Activated CD8-positive, alpha-beta T cell treated with anti-CD3 and anti-CD28 coated beads, Interleukin-2, amount 10 ng/mL, durations not matched to agents 7 days and 5 days (primary cell): Measurements from ENCODE around the gene PDF. TPM values are rescaled to one million over a fixed set of nuclear protein-coding genes. Genes with fewer than 3 reads are reported as not detected.
"Not testable (repeated sequence)": the region's sequence is repeated elsewhere in the genome, so short reads cannot be mapped to it uniquely, and the experiment has no call there.

ENCODE experiments used
- ATAC-seq: fragments of 150-1000 bp; cut with Tn5 transposase; one replicate; pipeline ENCODE4 v1.10.0; 2021; ENCODE audit warnings: moderate library complexity
- CTCF ChIA-PET: fragments of 350-600 bp; sonication (Branson Sonifier 250); formaldehyde crosslinking; loops from one replicate; lab custom pipeline; 2021; ENCODE audit warnings: antibody characterized with exemption; lab: Charles Lee
- POLR2A ChIA-PET: fragments of 350-600 bp; sonication (Branson Sonifier 250); formaldehyde crosslinking; loops from one replicate; lab custom pipeline; 2021; ENCODE audit warnings: antibody characterized with exemption; lab: Charles Lee
- DNase-seq: peaks from one replicate; pipeline ENCODE4 v3.0.0-alpha.2; 2020
- H3K27ac Mint-ChIP-seq: one replicate; pipeline ENCODE4 v1.8.0; 2021; ENCODE audit warnings: mild to moderate bottlenecking, mixed read lengths
- H3K27me3 Mint-ChIP-seq: one replicate; pipeline ENCODE4 v1.8.0; 2021; ENCODE audit warnings: low read depth, mixed read lengths
- H3K36me3 Mint-ChIP-seq: one replicate; pipeline ENCODE4 v1.8.0; 2021; ENCODE audit warnings: low read depth, mixed read lengths
- H3K4me1 Mint-ChIP-seq: one replicate; pipeline ENCODE4 v1.8.0; 2021; ENCODE audit warnings: low read depth, mixed read lengths
- H3K4me3 Mint-ChIP-seq: one replicate; pipeline ENCODE4 v1.8.0; 2021; ENCODE audit warnings: mild to moderate bottlenecking, mixed read lengths
- H3K9me3 Mint-ChIP-seq: one replicate; pipeline ENCODE4 v1.8.0; 2022; ENCODE audit warnings: mixed read lengths; ENCODE audit not compliant: insufficient read depth
- total RNA-seq, 2 experiments: library from RNA; stranded (reverse); gene quantifications; one replicate each; pipeline ENCODE4 v1.2.3, GENCODE V29; 2021

Gene PDF
- total RNA-seq, 2 experiments from 2014 or later, result 15.2 to 16.0 TPM

- DNase-seq, H3K9me3 Mint-ChIP-seq, ATAC-seq, H3K4me3 Mint-ChIP-seq, H3K4me1 Mint-ChIP-seq, H3K27ac Mint-ChIP-seq, POLR2A ChIA-PET, H3K27me3 Mint-ChIP-seq: not testable (repeated sequence)
- peaks cover 10% of the 10 kb centered on the region for H3K36me3 Mint-ChIP-seq
- CTCF ChIA-PET, result interaction anchor here (1.8 kb wide), 1 partner anchor 11 kb away, joined by 7 read pairs; no protein-coding TSS in a partner anchor
These were observed 33.6 kb downstream of the PDF start for GRCh38 chr16:69296771-69297170.

GRCh38 chr16:69294051-69294450, 36.3 kb downstream of the PDF start:
- ATAC-seq (no peak), DNase-seq (no peak)
- Mint-ChIP-seq H3K27me3 (no peaks in the 10 kb centered on the region), H3K9me3 (no peaks in the 10 kb centered on the region), H3K4me3 (no peak overlapping the region), H3K36me3 (no peaks in the 10 kb centered on the region), H3K27ac (no peak overlapping the region), H3K4me1 (no peaks in the 10 kb centered on the region)
- ChIA-PET CTCF (no interaction called here), POLR2A (no interaction called here)

- no peaks in the 10 kb centered on the region for H3K4me1 Mint-ChIP-seq
- ChIA-PET CTCF (no interaction called here), POLR2A (no interaction called here)
- no peak overlapping the region for H3K27ac Mint-ChIP-seq
- no peaks in the 10 kb centered on the region for H3K36me3 Mint-ChIP-seq
- ATAC-seq (no peak), DNase-seq (no peak)
- H3K9me3 Mint-ChIP-seq, result no peaks in the 10 kb centered on the region
- H3K4me3 Mint-ChIP-seq, result no peak overlapping the region
- H3K27me3 Mint-ChIP-seq, result no peaks in the 10 kb centered on the region
These were observed 37.0 kb downstream of the PDF start for GRCh38 chr16:69293401-69293800.

GRCh38 chr16:69291657-69292056, 38.7 kb downstream of the PDF start:
- H3K27ac Mint-ChIP-seq, H3K9me3 Mint-ChIP-seq, H3K36me3 Mint-ChIP-seq, H3K4me3 Mint-ChIP-seq, DNase-seq, H3K4me1 Mint-ChIP-seq, POLR2A ChIA-PET, ATAC-seq, H3K27me3 Mint-ChIP-seq: not testable (repeated sequence)
- CTCF ChIA-PET, result interaction anchor here (0.6 kb wide), 1 partner anchor 141 kb away, joined by 4 read pairs; no protein-coding TSS in a partner anchor

GRCh38 chr16:69286941-69287713, 43.3 kb downstream of the PDF start:
- Mint-ChIP-seq H3K27ac (no peak overlapping the region), H3K9me3 (no peaks in the 10 kb centered on the region), H3K36me3 (peaks cover 2% of the 10 kb centered on the region), H3K4me3 (no peak overlapping the region), H3K4me1 (peaks cover 2% of the 10 kb centered on the region), H3K27me3 (no peaks in the 10 kb centered on the region)
- ATAC-seq (peak; percentile 53), DNase-seq (peak; percentile 69)
- POLR2A ChIA-PET, result interaction anchor here (0.6 kb wide), 1 partner anchor 431 kb away, joined by 4 read pairs; no protein-coding TSS in a partner anchor
- CTCF ChIA-PET, result interaction anchor here (0.8 to 6.4 kb wide), 13 partner anchors 13 to 440 kb away, joined by 3 to 95 read pairs (median 4); no protein-coding TSS in a partner anchor

- ChIA-PET CTCF (interaction anchor here (0.5 to 6.4 kb wide), 11 partner anchors 9 to 438 kb away, joined by 3 to 95 read pairs (median 6); no protein-coding TSS in a partner anchor), POLR2A (no interaction called here)
- Mint-ChIP-seq H3K4me1 (peaks cover 2% of the 10 kb centered on the region), H3K9me3 (no peaks in the 10 kb centered on the region), H3K4me3 (no peak overlapping the region), H3K27ac (no peak overlapping the region), H3K27me3 (no peaks in the 10 kb centered on the region), H3K36me3 (peaks cover 2% of the 10 kb centered on the region)
- no peak for ATAC-seq
- DNase-seq, result no peak
These were observed 45.1 kb downstream of the PDF start for GRCh38 chr16:69285240-69285639.

GRCh38 chr16:69283851-69284250, 46.5 kb downstream of the PDF start:
- Mint-ChIP-seq H3K36me3 (peaks cover 2% of the 10 kb centered on the region), H3K4me3 (no peak overlapping the region), H3K27me3 (no peaks in the 10 kb centered on the region), H3K4me1 (peaks cover 2% of the 10 kb centered on the region), H3K27ac (no peak overlapping the region), H3K9me3 (no peaks in the 10 kb centered on the region)
- ChIA-PET CTCF (interaction anchor here (0.7 to 1.2 kb wide), 3 partner anchors 134 to 436 kb away, joined by 3 to 6 read pairs (median 4); no protein-coding TSS in a partner anchor), POLR2A (no interaction called here)
- no peak for DNase-seq
- no peak for ATAC-seq

- DNase-seq (no peak), ATAC-seq (no peak)
- Mint-ChIP-seq H3K27ac (no peak overlapping the region), H3K9me3 (no peaks in the 10 kb centered on the region), H3K4me3 (no peak overlapping the region), H3K36me3 (peaks cover 2% of the 10 kb centered on the region), H3K4me1 (no peaks in the 10 kb centered on the region), H3K27me3 (no peaks in the 10 kb centered on the region)
- ChIA-PET CTCF (interaction anchor here (2.1 kb wide), 1 partner anchor 8 kb away, joined by 6 read pairs; no protein-coding TSS in a partner anchor), POLR2A (no interaction called here)
These were observed 53.0 kb downstream of the PDF start for GRCh38 chr16:69277413-69277812.

Other genes with a start within 250 kb of the PDF start
- gene HAS3, start 224.9 kb downstream of the PDF start, total RNA-seq, result under 1 TPM; 0.44 to 0.47 TPM
- 100 to 1,000 TPM; 132 to 143 TPM for gene CHTF8, start 198.0 kb downstream of the PDF start, total RNA-seq
- 10 to 100 TPM; 56.3 to 59.7 TPM for gene UTP4, start 197.9 kb downstream of the PDF start, total RNA-seq
- 10 to 100 TPM; 24.3 to 25.5 TPM for gene SNTB2, start 143.4 kb downstream of the PDF start, total RNA-seq
- 10 to 100 TPM; 31.4 to 33.7 TPM for gene VPS4A, start 19.2 kb downstream of the PDF start, total RNA-seq
- gene COG8, start 9.0 kb upstream of the PDF start, total RNA-seq, result 10 to 100 TPM; 37.6 to 37.7 TPM
- 10 to 100 TPM; 35.3 to 36.0 TPM for gene NIP7, start 9.2 kb upstream of the PDF start, total RNA-seq
- gene TMED6, start 21.2 kb upstream of the PDF start, total RNA-seq, result 1 to 10 TPM; 1.4 to 1.8 TPM
- gene TERF2, start 55.4 kb upstream of the PDF start, total RNA-seq, result 10 to 100 TPM; 42.6 to 48.4 TPM
- gene CYB5B, start 94.0 kb upstream of the PDF start, total RNA-seq, result 100 to 1,000 TPM; 179 to 183 TPM
- gene NFAT5, start 235.4 kb upstream of the PDF start, total RNA-seq, result 10 to 100 TPM; 16.8 to 17.5 TPM